Endothelial cell of umbilical vein (primary cell): ENCODE measurements around the gene C17orf50. TPM values are rescaled to one million over a fixed set of nuclear protein-coding genes. Genes with fewer than 3 reads are reported as not detected.

Experiments
- BruUV-seq: library from RNA; stranded (reverse); fragments of 400-500 nt; replicated peaks from 2 replicates; lab custom pipeline; 2021; lab: Mats Ljungman, UMichigan
- CTCF ChIA-PET: fragments of 300-600, 350-600 bp; sonication (Branson Sonifier 250); formaldehyde crosslinking; loops from one replicate; lab custom pipeline; 2021; ENCODE audit warnings: antibody characterized with exemption, inconsistent platforms; lab: Charles Lee
- POLR2A ChIA-PET: fragments of 300-600, 350-600 bp; sonication (Branson Sonifier 250); formaldehyde crosslinking; loops from one replicate; lab custom pipeline; 2021; ENCODE audit warnings: antibody characterized with exemption, inconsistent platforms; lab: Charles Lee
- DNase-seq: peaks from one replicate; pipeline ENCODE4 v3.0.0-alpha.2; 2011; ENCODE audit warnings: low read depth, low spot score
- FAIRE-seq: peaks from 2 replicates; lab custom pipeline; 2011; peaks lifted over from hg19 to GRCh38; lab: Jason Lieb, UNC
- H2AFZ ChIP-seq: 2 replicates; pipeline ENCODE4 v1.6.0; 2012; ENCODE audit warnings: low read depth, low read length, control low read depth, inconsistent platforms
- H3K27ac ChIP-seq: 2 replicates; pipeline ENCODE4 v1.5.1; 2011; ENCODE audit warnings: low read depth, mild to moderate bottlenecking, control low read depth, low read length, moderate library complexity; ENCODE audit not compliant: insufficient read depth
- H3K27me3 ChIP-seq, 2 experiments: 2 replicates each; pipeline versions ENCODE4 v1.6.0 to v1.6.1; 2011; ENCODE audit warnings: low read length in 2 of 2, mixed read lengths in 1 of 2; ENCODE audit not compliant: control insufficient read depth in 2 of 2, insufficient read depth in 2 of 2
- H3K36me3 ChIP-seq, 2 experiments: 2 replicates in 1 of 2; 3 replicates in 1 of 2; pipeline ENCODE4 v1.5.1; 2011; ENCODE audit warnings: low read length in 2 of 2, mild to moderate bottlenecking in 1 of 2, moderate library complexity in 1 of 2; ENCODE audit not compliant: control insufficient read depth in 2 of 2, insufficient read depth in 2 of 2; ENCODE audit errors: extremely low read depth in 1 of 2
- H3K4me1 ChIP-seq: 3 replicates; pipeline ENCODE4 v1.5.1; 2011; ENCODE audit warnings: mild to moderate bottlenecking, low read length; ENCODE audit not compliant: control insufficient read depth, insufficient read depth; ENCODE audit errors: extremely low read depth
- H3K4me2 ChIP-seq: 2 replicates; pipeline ENCODE4 v1.6.1; 2011; ENCODE audit warnings: low read length, control low read depth, mixed read lengths; ENCODE audit not compliant: insufficient read depth
- H3K4me3 ChIP-seq, 3 experiments: fragments of 200-600 bp in 1 of 3; sonication (generic), shearing (Covaris generic) in 1 of 3; replicated peaks in 1 of 3; 2 replicates each; pipeline ENCODE4 v1.5.1; 2011 to 2016; ENCODE audit warnings: control low read depth in 3 of 3, low read length in 3 of 3, mild to moderate bottlenecking in 2 of 3, inconsistent platforms in 1 of 3, low read depth in 1 of 3, moderate library complexity in 1 of 3; ENCODE audit not compliant: insufficient read depth in 1 of 3
- H3K79me2 ChIP-seq: 2 replicates; pipeline ENCODE4 v1.6.0; 2012; ENCODE audit warnings: low read length, inconsistent platforms; ENCODE audit not compliant: control insufficient read depth, insufficient read depth
- H3K9ac ChIP-seq: replicated peaks from 2 replicates; pipeline ENCODE3; 2011; ENCODE audit warnings: low read length, control low read depth; ENCODE audit not compliant: insufficient read depth; ENCODE audit errors: extremely low read depth
- H3K9me1 ChIP-seq: replicated peaks from 3 replicates; pipeline ENCODE4 v1.6.0; 2011; ENCODE audit warnings: mild to moderate bottlenecking, low read length; ENCODE audit not compliant: control insufficient read depth, insufficient read depth; ENCODE audit errors: extremely low read depth
- H3K9me3 ChIP-seq: replicated peaks from 2 replicates; pipeline ENCODE4 v1.5.1; 2012; ENCODE audit warnings: low read length, inconsistent platforms; ENCODE audit not compliant: control insufficient read depth, insufficient read depth
- H4K20me1 ChIP-seq: replicated peaks from 2 replicates; pipeline ENCODE3; 2011; ENCODE audit warnings: mild to moderate bottlenecking, low read length; ENCODE audit not compliant: control insufficient read depth, insufficient read depth; ENCODE audit errors: extremely low read depth
- FOS ChIP-seq: IDR thresholded peaks from 2 replicates; pipeline ENCODE4 v1.6.1; 2011; ENCODE audit warnings: mild to moderate bottlenecking, low read length, moderate library complexity, borderline replicate concordance; ENCODE audit not compliant: insufficient read depth
- JUN ChIP-seq: IDR thresholded peaks from 2 replicates; pipeline ENCODE4 v1.6.1; 2011; ENCODE audit warnings: borderline replicate concordance, low read depth; ENCODE audit not compliant: insufficient read length, insufficient read depth
- MAX ChIP-seq: IDR thresholded peaks from 2 replicates; pipeline ENCODE4 v1.6.1; 2011; ENCODE audit not compliant: insufficient read depth, insufficient read length
- MYC ChIP-seq: IDR thresholded peaks from one replicate; pipeline ENCODE4 v1.6.1; 2011; ENCODE audit warnings: mild to moderate bottlenecking, low read depth, low read length
- POLR2A ChIP-seq: IDR thresholded peaks from 2 replicates; pipeline ENCODE4 v1.6.1; 2012; ENCODE audit warnings: low read depth, mild to moderate bottlenecking, control low read depth, low read length
- POLR2AphosphoS5 ChIP-seq: IDR thresholded peaks from 2 replicates; pipeline ENCODE4 v1.6.1; 2012; ENCODE audit warnings: low read depth, mild to moderate bottlenecking, control low read depth, low read length, moderate library complexity; ENCODE audit not compliant: insufficient read depth
- dilution Hi-C: fragments of 300-500 bp; cut with MboI; formaldehyde crosslinking; loops from one replicate; pipeline ENCODE4 v1.15.0; 2019; ENCODE audit warnings: low sequenced_read_pairs; ENCODE audit not compliant: extremely low pct_ligation_motif_present
- intact Hi-C: fragments of 100-400 bp; cut with micrococcal nuclease; formaldehyde crosslinking; loops from one replicate; pipeline ENCODE4 v1.10.0; 2022
- polyA plus RNA-seq, 4 experiments: library from polyadenylated mRNA; depleted of rRNA in 3 of 4; stranded (reverse) in 3 of 4; unstranded in 1 of 4; fragments of >200 nt; gene quantifications; 2 replicates each; pipeline versions ENCODE4 v1.2.1 to v1.2.3, GENCODE V29; 2011 to 2012; ENCODE audit warnings: missing spikeins in 1 of 4
- total RNA-seq: library from RNA; stranded (reverse); gene quantifications from 2 replicates; pipeline ENCODE4 v1.2.3, GENCODE V29; 2021
- TF ChIP-seq, protein P1 (sequence below), 2 donors: IDR thresholded peaks; 1 replicate in 1 of 2; 2 replicates in 1 of 2; pipeline ENCODE4 v1.5.1; 2011; ENCODE audit warnings: low read length in 2 of 2, mild to moderate bottlenecking in 2 of 2, moderate library complexity in 2 of 2, control low read depth in 1 of 2, inconsistent platforms in 1 of 2, low read depth in 1 of 2; ENCODE audit not compliant: insufficient read depth in 1 of 2; ENCODE audit errors: extremely low read depth in 1 of 2

C17orf50 gene
- total and polyA plus RNA-seq, 2 donors (not counting 3 experiments of a cell fraction or from before 2014, with no cell fraction given) = 0.15 TPM; not detected in 1

GRCh38 chr17:35726127-35726952 is 34.3 kb upstream of the C17orf50 start:
- Histone ChIP-seq H4K20me1 (no peaks in the 10 kb centered on the region), H3K27ac (no peak overlapping the region), H3K27me3 (no peaks in the 10 kb centered on the region), H3K4me1 (peaks cover 4% of the 10 kb centered on the region), H3K9ac (no peak overlapping the region), H3K36me3 (peaks cover 16 to 26% of the 10 kb centered on the region in 2 experiments), H2AFZ (no peak overlapping the region), H3K9me3 (no peaks in the 10 kb centered on the region), H3K9me1 (no peaks in the 10 kb centered on the region), H3K4me2 (no peak overlapping the region), H3K79me2 (no peaks in the 10 kb centered on the region), H3K4me3 (no peak overlapping the region)
- FAIRE-seq (no peak), DNase-seq (no peak)
- TF ChIP-seq MAX (no peak), POLR2A (no peak), MYC (no peak), JUN (no peak), POLR2AphosphoS5 (no peak), FOS (no peak)
- TF ChIP-seq, protein P1, sequence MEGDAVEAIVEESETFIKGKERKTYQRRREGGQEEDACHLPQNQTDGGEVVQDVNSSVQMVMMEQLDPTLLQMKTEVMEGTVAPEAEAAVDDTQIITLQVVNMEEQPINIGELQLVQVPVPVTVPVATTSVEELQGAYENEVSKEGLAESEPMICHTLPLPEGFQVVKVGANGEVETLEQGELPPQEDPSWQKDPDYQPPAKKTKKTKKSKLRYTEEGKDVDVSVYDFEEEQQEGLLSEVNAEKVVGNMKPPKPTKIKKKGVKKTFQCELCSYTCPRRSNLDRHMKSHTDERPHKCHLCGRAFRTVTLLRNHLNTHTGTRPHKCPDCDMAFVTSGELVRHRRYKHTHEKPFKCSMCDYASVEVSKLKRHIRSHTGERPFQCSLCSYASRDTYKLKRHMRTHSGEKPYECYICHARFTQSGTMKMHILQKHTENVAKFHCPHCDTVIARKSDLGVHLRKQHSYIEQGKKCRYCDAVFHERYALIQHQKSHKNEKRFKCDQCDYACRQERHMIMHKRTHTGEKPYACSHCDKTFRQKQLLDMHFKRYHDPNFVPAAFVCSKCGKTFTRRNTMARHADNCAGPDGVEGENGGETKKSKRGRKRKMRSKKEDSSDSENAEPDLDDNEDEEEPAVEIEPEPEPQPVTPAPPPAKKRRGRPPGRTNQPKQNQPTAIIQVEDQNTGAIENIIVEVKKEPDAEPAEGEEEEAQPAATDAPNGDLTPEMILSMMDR (IDR thresholded peaks at IDR 0.05; ENCODE audit: extremely low read depth in 1 of 2, insufficient read depth in 1 of 2, low read depth in 1 of 2, low read length in 2 of 2) = no peak
- BruUV-seq = no TSS peak
- intact Hi-C loops (no loop called here), dilution Hi-C loops (loop anchor here (25.0 kb wide), 1 partner anchor 114 kb away; no protein-coding TSS in a partner anchor)
- ChIA-PET CTCF (interaction anchor here (1.0 to 1.9 kb wide), 3 partner anchors 13 to 61 kb away, joined by 3 to 6 read pairs (median 4); no protein-coding TSS in a partner anchor), POLR2A (interaction anchor here (0.5 kb wide), 1 partner anchor 25 kb away, joined by 3 read pairs; no protein-coding TSS in a partner anchor)
